Gastroesophageal sphincter (tissue), 4 donors: ENCODE measurements around the gene CDH24. TPM values are rescaled to one million over a fixed set of nuclear protein-coding genes. Genes with fewer than 3 reads are reported as not detected.
A peak's percentile ranks its signal among the peaks of the same experiment; 100 is the strongest.

ENCODE experiments used
- ATAC-seq: fragments of 150-250 bp; one replicate; pipeline ENCODE4 v1.9.1; 2016; ENCODE audit warnings: mild to moderate bottlenecking, moderate library complexity
- H3K27ac ChIP-seq, 4 donors: fragments of 200-600 bp; sonication (generic) in 3 of 4; 1 replicate in 3 of 4; 2 replicates in 1 of 4; pipeline ENCODE4 v1.5.1; 2016 to 2019
- H3K27me3 ChIP-seq: fragments of 200-600 bp; sonication (generic); one replicate; pipeline ENCODE4 v1.5.1; 2019
- H3K36me3 ChIP-seq, 2 donors: fragments of 200-600 bp; sonication (generic); one replicate each; pipeline ENCODE4 v1.5.1; 2019; ENCODE audit warnings: control low read depth in 1 of 2
- H3K4me1 ChIP-seq, 3 donors: fragments of 200-600 bp; sonication (generic); 1 replicate in 2 of 3; 2 replicates in 1 of 3; pipeline ENCODE4 v1.5.1; 2016 to 2019; ENCODE audit warnings: control low read depth in 2 of 3
- H3K4me3 ChIP-seq, 2 donors: fragments of 200-600 bp; sonication (generic); one replicate each; pipeline ENCODE4 v1.5.1; 2019; ENCODE audit warnings: mild to moderate bottlenecking in 1 of 2, moderate library complexity in 1 of 2
- H3K9me3 ChIP-seq, 3 donors: fragments of 200-600 bp; sonication (generic); one replicate each; pipeline ENCODE4 v1.5.1; 2017 to 2019; ENCODE audit warnings: control low read depth in 2 of 3
- CTCF ChIP-seq, 4 experiments: fragments of 200-600 bp in 2 of 4; fragments of 450-650 bp in 2 of 4; sonication (generic) in 1 of 4; IDR thresholded peaks; one replicate each; pipeline ENCODE4 v1.5.1; 2017 to 2019; ENCODE audit warnings: antibody characterized with exemption in 4 of 4, mild to moderate bottlenecking in 2 of 4, moderate library complexity in 2 of 4
- EP300 ChIP-seq: sonication (generic); formaldehyde crosslinking; IDR thresholded peaks from one replicate; pipeline ENCODE4 v1.6.1; 2017; ENCODE audit warnings: antibody characterized with exemption, mild to moderate bottlenecking
- POLR2A ChIP-seq, 2 donors: fragments of 450-650 bp; IDR thresholded peaks; one replicate each; pipeline ENCODE4 v1.6.1; 2017; ENCODE audit warnings: antibody characterized with exemption in 2 of 2, mild to moderate bottlenecking in 2 of 2, moderate library complexity in 1 of 2
- POLR2AphosphoS5 ChIP-seq: sonication (generic); formaldehyde crosslinking; IDR thresholded peaks from one replicate; pipeline ENCODE4 v1.6.1; 2017; ENCODE audit warnings: antibody characterized with exemption
- WGBS, 2 donors: methylation state at CpG; one replicate each; pipeline ENCODE4 v1.1.5; 2018; ENCODE audit warnings: low coverage in 1 of 2; 5-methylcytosine and 5-hydroxymethylcytosine counted together
- total RNA-seq, 4 donors: library from RNA; depleted of rRNA; stranded (reverse); fragments of >200 nt; gene quantifications; one replicate each; pipeline ENCODE4 v1.1.0, GENCODE V29; 2016

The CDH24 gene
- total RNA-seq = 1 to 10 TPM; 1.5 to 3.6 (median 2.6) TPM

GRCh38 chr14:23056956-23057756 lies at the start of gene CDH24:
TSS of gene CDH24 (minus strand) at chr14:23057520. CDS start at chr14:23055733, 1,787 bp downstream.
- no peaks in the 10 kb centered on the region for H3K9me3 ChIP-seq
- H3K27me3 ChIP-seq = no peaks in the 10 kb centered on the region
- peak within 1 kb of the TSS; percentile 29 to 84 (median 80) for H3K27ac ChIP-seq
- TF ChIP-seq EP300 = no peak
- peak; percentile 19 to 31 for TF ChIP-seq POLR2A (IDR thresholded peaks at IDR 0.05)
- no peak for TF ChIP-seq CTCF (IDR thresholded peaks at IDR 0.05)
- peak within 1 kb of the TSS; percentile 58 to 76 for H3K4me3 ChIP-seq
- H3K4me1 ChIP-seq = peaks cover 0 to 37% (median 12%) of the 10 kb centered on the region in 3 donors
- H3K36me3 ChIP-seq = peaks cover 0 to 36% of the 10 kb centered on the region in 2 donors
- WGBS, 2 donors = 0 to 9% methylated on average over 12 to 15 of the region's 73 CpGs
- ATAC-seq = peak; percentile 82

- Histone ChIP-seq H3K27ac (no peak overlapping the region), H3K4me1 (peaks cover 0 to 10% (median 0%) of the 10 kb centered on the region in 3 donors), H3K4me3 (no peak overlapping the region), H3K27me3 (peaks cover 10% of the 10 kb centered on the region), H3K36me3 (no peaks in the 10 kb centered on the region), H3K9me3 (no peaks in the 10 kb centered on the region)
- TF ChIP-seq CTCF (IDR thresholded peaks at IDR 0.05) (no peak), EP300 (no peak), POLR2AphosphoS5 (no peak), POLR2A (IDR thresholded peaks at IDR 0.05) (no peak)
- no peak for ATAC-seq
These were observed 49.4 kb upstream of the CDH24 start for GRCh38 chr14:23106747-23107045.

- no peaks in the 10 kb centered on the region for H3K27me3 ChIP-seq
- 60 to 94% methylated on average over 1 to 3 of the region's 4 CpGs for WGBS, 2 donors
- TF ChIP-seq EP300 (no peak), CTCF (IDR thresholded peaks at IDR 0.05) (no peak), POLR2A (IDR thresholded peaks at IDR 0.05) (no peak)
These were observed 48.1 kb upstream of the CDH24 start for GRCh38 chr14:23105348-23105824.

GRCh38 chr14:23104591-23105347 lies 47.4 kb upstream of the CDH24 start, which contains the start of gene CIROP:
TSS of gene CIROP (minus strand) at chr14:23104989. CDS start at chr14:23104920, 69 bp downstream.
- H3K9me3 ChIP-seq = no peaks in the 10 kb centered on the region
- no peaks in the 10 kb centered on the region for H3K27me3 ChIP-seq
- no peak within 1 kb of the TSS for H3K4me3 ChIP-seq
- H3K36me3 ChIP-seq = no peaks in the 10 kb centered on the region
- no peak within 1 kb of the TSS for H3K27ac ChIP-seq
- WGBS, 2 donors = 56 to 64% methylated on average over 7 to 10 of the region's 11 CpGs
- TF ChIP-seq CTCF (IDR thresholded peaks at IDR 0.05) = no peak
- TF ChIP-seq POLR2A (IDR thresholded peaks at IDR 0.05) = no peak
- no peak for TF ChIP-seq POLR2AphosphoS5
- no peak for TF ChIP-seq EP300
- H3K4me1 ChIP-seq = peaks cover 0 to 10% (median 0%) of the 10 kb centered on the region in 3 donors
- ATAC-seq = peak; percentile 28

More at GRCh38 chr14:23105348-23105824, 48.1 kb upstream of the CDH24 start:
- no peaks in the 10 kb centered on the region for H3K36me3 ChIP-seq
- no peak for ATAC-seq
- no peaks in the 10 kb centered on the region for H3K9me3 ChIP-seq
- peaks cover 0 to 10% (median 0%) of the 10 kb centered on the region in 3 donors for H3K4me1 ChIP-seq
- H3K27ac ChIP-seq = no peak overlapping the region
- H3K4me3 ChIP-seq = no peak overlapping the region
